ENCODE data around the gene PCSK6. TPM values are rescaled to one million over a fixed set of nuclear protein-coding genes. Genes with fewer than 3 reads are reported as not detected.

Gene PCSK6
- total RNA-seq, 2 experiments from 2014 or later: 0.57 TPM; not detected in 1

GRCh38 chr15:101307897-101308603 is 181.5 kb downstream of the PCSK6 start:
- DNase-seq (ENCODE audit: low spot score): no peak
- Histone ChIP-seq H3K27ac (ENCODE audit: low read depth, low read length, poor library complexity, severe bottlenecking) (no peak overlapping the region), H3K9me2 (ENCODE audit: insufficient read depth, low read length) (no peaks in the 10 kb centered on the region), H3K79me2 (ENCODE audit: insufficient read depth, low read depth, low read length) (no peaks in the 10 kb centered on the region), H3K36me3 (ENCODE audit: insufficient read depth, low read length) (no peaks in the 10 kb centered on the region), H3K4me1 (ENCODE audit: insufficient read depth, low read length, poor library complexity, severe bottlenecking) (peaks cover 7% of the 10 kb centered on the region), H3K4me3 (ENCODE audit: low read depth, low read length, poor library complexity, severe bottlenecking) (no peak overlapping the region), H2AFZ (ENCODE audit: low read length) (no peak overlapping the region), H3K4me2 (ENCODE audit: low read length) (no peak overlapping the region), H3K9me3 (ENCODE audit: low read length) (no peaks in the 10 kb centered on the region), H4K20me1 (ENCODE audit: insufficient read depth, low read length) (no peaks in the 10 kb centered on the region)
- ChIA-PET POLR2A (no interaction called here), CTCF (ENCODE audit: unreplicated experiment) (no interaction called here)
- TF ChIP-seq EZH2phosphoT487 (IDR thresholded peaks at IDR 0.05; ENCODE audit: borderline replicate concordance, low read depth, low read length) (no peak), CTCF (conservative IDR thresholded peaks at IDR 0.05; ENCODE audit: low read length) (no peak)
- intact Hi-C loops (cut with micrococcal nuclease; ENCODE audit: unreplicated experiment): loop anchor here (10.0 kb wide), 1 partner anchor 197 kb away; no protein-coding TSS in a partner anchor
- no TSS peak for BruUV-seq (replicated peaks)

DNA sequence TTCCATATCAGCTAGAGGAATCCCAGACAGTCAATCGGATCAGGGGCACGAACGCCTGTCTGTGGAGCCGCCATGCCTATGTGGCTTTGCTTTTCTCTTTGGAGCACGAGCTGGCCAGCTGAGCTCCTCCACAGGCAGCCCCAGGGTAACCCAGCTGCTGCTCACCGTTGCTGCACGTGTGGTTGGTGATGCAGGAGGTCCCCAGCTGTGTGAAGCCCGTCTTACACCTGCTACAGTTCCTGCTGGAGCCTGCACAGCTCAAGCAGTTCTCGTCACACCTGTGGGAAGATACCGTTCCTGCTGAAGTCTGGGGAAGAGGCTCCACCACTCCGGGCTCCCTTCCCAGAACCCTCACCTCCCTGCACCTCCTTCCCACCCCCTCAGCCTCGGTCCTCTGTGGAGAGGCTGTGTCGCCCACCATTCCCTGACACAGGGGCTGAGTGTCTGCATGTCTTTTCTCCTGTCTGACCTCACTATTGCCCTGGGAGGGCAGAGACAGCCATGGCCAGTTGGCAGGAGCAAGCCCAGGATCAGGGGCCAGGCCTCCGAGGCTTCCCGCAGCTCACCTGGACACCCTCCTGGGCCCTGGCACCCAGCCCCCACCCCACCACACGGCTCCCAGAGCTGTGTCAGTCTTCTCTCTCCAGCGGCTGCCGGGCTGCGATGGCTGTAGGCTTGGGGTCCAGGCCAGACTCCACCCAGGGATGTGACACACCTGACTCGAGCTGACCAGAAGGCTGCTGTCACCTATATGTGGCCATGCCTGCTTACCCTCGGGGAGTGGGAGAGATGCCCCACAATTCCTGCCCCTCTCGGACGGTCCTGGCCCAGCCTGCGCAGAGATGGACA is 182.2 kb downstream of the PCSK6 start:
- H3K9me2 ChIP-seq (ENCODE audit: insufficient read depth, low read length): no peaks in the 10 kb centered on the region
- TF ChIP-seq CTCF (conservative IDR thresholded peaks at IDR 0.05; ENCODE audit: low read length) (no peak), EZH2phosphoT487 (IDR thresholded peaks at IDR 0.05; ENCODE audit: borderline replicate concordance, low read depth, low read length) (no peak)
- no peak overlapping the region for H3K4me2 ChIP-seq (ENCODE audit: low read length)
- H3K4me3 ChIP-seq (ENCODE audit: low read depth, low read length, poor library complexity, severe bottlenecking): no peak overlapping the region
- BruUV-seq (replicated peaks): no TSS peak
- no peaks in the 10 kb centered on the region for H4K20me1 ChIP-seq (ENCODE audit: insufficient read depth, low read length)
- ChIA-PET CTCF (ENCODE audit: unreplicated experiment) (no interaction called here), POLR2A (no interaction called here)
- peaks cover 7% of the 10 kb centered on the region for H3K4me1 ChIP-seq (ENCODE audit: insufficient read depth, low read length, poor library complexity, severe bottlenecking)
- H3K9me3 ChIP-seq (ENCODE audit: low read length): no peaks in the 10 kb centered on the region
- no peaks in the 10 kb centered on the region for H3K79me2 ChIP-seq (ENCODE audit: insufficient read depth, low read depth, low read length)
- H3K36me3 ChIP-seq (ENCODE audit: insufficient read depth, low read length): no peaks in the 10 kb centered on the region
- peak; percentile 64 for DNase-seq (ENCODE audit: low spot score)
- no peak overlapping the region for H2AFZ ChIP-seq (ENCODE audit: low read length)
- intact Hi-C loops (cut with micrococcal nuclease; ENCODE audit: unreplicated experiment): loop anchor here (10.0 kb wide), 1 partner anchor 198 kb away; no protein-coding TSS in a partner anchor
- no peak overlapping the region for H3K27ac ChIP-seq (ENCODE audit: low read depth, low read length, poor library complexity, severe bottlenecking)
